H9 (cell line): Measurements from ENCODE around the gene LARP7. TPM values are rescaled to one million over a fixed set of nuclear protein-coding genes. Genes with fewer than 3 reads are reported as not detected.

Source experiments
- DNase-seq: peaks from one replicate; pipeline ENCODE4 v3.0.0-alpha.2; 2017
- H2AFZ ChIP-seq: one replicate; pipeline ENCODE4 v1.6.1; 2013; ENCODE audit warnings: mild to moderate bottlenecking, low read length, control low read depth, moderate library complexity
- H2AK5ac ChIP-seq: 2 replicates; pipeline ENCODE4 v1.6.1; 2013; ENCODE audit warnings: low read length, control low read depth, mixed read lengths; ENCODE audit not compliant: insufficient read length
- H2BK120ac ChIP-seq: one replicate; pipeline ENCODE4 v1.6.1; 2013; ENCODE audit warnings: low read depth, mild to moderate bottlenecking, low read length, control low read depth, inconsistent platforms; ENCODE audit not compliant: poor library complexity, severe bottlenecking
- H2BK12ac ChIP-seq: 2 replicates; pipeline ENCODE4 v1.6.1; 2013; ENCODE audit warnings: low read length, control low read depth, mixed read lengths, low read depth; ENCODE audit not compliant: insufficient read length
- H2BK15ac ChIP-seq: 2 replicates; pipeline ENCODE4 v1.6.1; 2013; ENCODE audit warnings: low read depth, low read length, control low read depth
- H2BK20ac ChIP-seq: one replicate; pipeline ENCODE4 v1.6.1; 2013; ENCODE audit warnings: low read depth, mild to moderate bottlenecking, low read length, control low read depth, inconsistent platforms; ENCODE audit not compliant: poor library complexity, severe bottlenecking
- H2BK5ac ChIP-seq: 2 replicates; pipeline ENCODE4 v1.6.1; 2013; ENCODE audit warnings: low read length, control low read depth, mixed read lengths; ENCODE audit not compliant: insufficient read length
- H3K14ac ChIP-seq: 2 replicates; pipeline ENCODE4 v1.6.1; 2013; ENCODE audit warnings: low read length, control low read depth; ENCODE audit not compliant: insufficient read depth
- H3K18ac ChIP-seq: 2 replicates; pipeline ENCODE4 v1.6.1; 2013; ENCODE audit warnings: low read depth, mild to moderate bottlenecking, mixed read lengths, low read length, control low read depth; ENCODE audit not compliant: insufficient read length
- H3K23ac ChIP-seq: 2 replicates; pipeline ENCODE4 v1.6.1; 2013; ENCODE audit warnings: low read length, control low read depth, mixed read lengths, low read depth; ENCODE audit not compliant: insufficient read length
- H3K23me2 ChIP-seq: 2 replicates; pipeline ENCODE4 v1.6.1; 2013; ENCODE audit warnings: low read depth, mild to moderate bottlenecking, mixed read lengths, low read length, control low read depth; ENCODE audit not compliant: insufficient read length, poor library complexity, severe bottlenecking
- H3K27ac ChIP-seq: 2 replicates; pipeline ENCODE4 v1.5.1; 2013; ENCODE audit warnings: low read length, control low read depth, mixed read lengths, low read depth; ENCODE audit not compliant: insufficient read length
- H3K27me3 ChIP-seq: 2 replicates; pipeline ENCODE4 v1.6.1; 2013; ENCODE audit warnings: low read length, control low read depth, inconsistent platforms; ENCODE audit not compliant: insufficient read depth
- H3K4ac ChIP-seq: 2 replicates; pipeline ENCODE4 v1.6.1; 2013; ENCODE audit warnings: low read depth, mild to moderate bottlenecking, control low read depth, inconsistent platforms, low read length, moderate library complexity
- H3K4me1 ChIP-seq: 2 replicates; pipeline ENCODE4 v1.6.1; 2013; ENCODE audit warnings: low read length, control low read depth, inconsistent platforms; ENCODE audit not compliant: insufficient read depth
- H3K4me2 ChIP-seq: 2 replicates; pipeline ENCODE4 v1.6.1; 2013; ENCODE audit warnings: low read length, control low read depth, mixed read lengths; ENCODE audit not compliant: insufficient read length, insufficient read depth
- H3K56ac ChIP-seq: 2 replicates; pipeline ENCODE4 v1.6.1; 2013; ENCODE audit warnings: low read depth, mild to moderate bottlenecking, mixed read lengths, low read length, control low read depth; ENCODE audit not compliant: insufficient read length
- H3K79me1 ChIP-seq: 2 replicates; pipeline ENCODE4 v1.6.1; 2013; ENCODE audit warnings: low read depth, mild to moderate bottlenecking, moderate library complexity, low read length, control low read depth, inconsistent platforms; ENCODE audit not compliant: insufficient read depth, poor library complexity, severe bottlenecking
- H3K79me2 ChIP-seq: 2 replicates; pipeline ENCODE4 v1.6.1; 2013; ENCODE audit warnings: low read length, control low read depth, inconsistent platforms; ENCODE audit not compliant: insufficient read depth
- H3K9ac ChIP-seq: 2 replicates; pipeline ENCODE4 v1.6.1; 2013; ENCODE audit warnings: low read length, control low read depth, mixed read lengths; ENCODE audit not compliant: insufficient read length; ENCODE audit errors: extremely low read depth
- H3K9me3 ChIP-seq: one replicate; pipeline ENCODE4 v1.6.1; 2013; ENCODE audit warnings: low read depth, low read length, inconsistent platforms; ENCODE audit not compliant: control insufficient read depth
- H3T11ph ChIP-seq: one replicate; pipeline ENCODE4 v1.6.1; 2013; ENCODE audit warnings: mild to moderate bottlenecking, low read length, control low read depth, inconsistent platforms
- H4K20me1 ChIP-seq: one replicate; pipeline ENCODE4 v1.6.1; 2013; ENCODE audit not compliant: control insufficient read depth, insufficient read length, insufficient read depth
- H4K5ac ChIP-seq: 2 replicates; pipeline ENCODE4 v1.6.1; 2013; ENCODE audit warnings: low read depth, mild to moderate bottlenecking, mixed read lengths, low read length, control low read depth; ENCODE audit not compliant: insufficient read length
- H4K8ac ChIP-seq: replicated peaks from 2 replicates; pipeline ENCODE4 v1.6.1; 2013; ENCODE audit warnings: low read length, control low read depth, mixed read lengths, low read depth; ENCODE audit not compliant: insufficient read length
- H4K91ac ChIP-seq: 2 replicates; pipeline ENCODE4 v1.6.1; 2013; ENCODE audit warnings: low read depth, mild to moderate bottlenecking, moderate library complexity, mixed read lengths, low read length, control low read depth; ENCODE audit not compliant: insufficient read length
- H3K27ac Mint-ChIP-seq, 3 experiments: 2 replicates in 2 of 3; 3 replicates in 1 of 3; pipeline ENCODE4 v1.8.0; 2020 to 2021; ENCODE audit warnings: mixed read lengths in 3 of 3, mild to moderate bottlenecking in 1 of 3, moderate library complexity in 1 of 3
- H3K27me3 Mint-ChIP-seq: 2 replicates; pipeline ENCODE4 v1.8.0; 2021; ENCODE audit warnings: low read depth, mild to moderate bottlenecking, moderate library complexity, mixed read lengths
- H3K36me3 Mint-ChIP-seq, 3 experiments: 2 replicates in 2 of 3; 3 replicates in 1 of 3; pipeline ENCODE4 v1.8.0; 2020 to 2021; ENCODE audit warnings: low read depth in 3 of 3, mixed read lengths in 3 of 3; ENCODE audit not compliant: insufficient read depth in 1 of 3
- H3K4me1 Mint-ChIP-seq, 2 experiments: 2 replicates each; pipeline ENCODE4 v1.8.0; 2020; ENCODE audit warnings: mixed read lengths in 2 of 2
- H3K4me3 Mint-ChIP-seq, 2 experiments: 2 replicates in 1 of 2; 3 replicates in 1 of 2; pipeline ENCODE4 v1.8.0; 2020 to 2021; ENCODE audit warnings: mild to moderate bottlenecking in 2 of 2, mixed read lengths in 2 of 2, moderate library complexity in 1 of 2
- H3K9me3 Mint-ChIP-seq, 2 experiments: 2 replicates in 1 of 2; 3 replicates in 1 of 2; pipeline ENCODE4 v1.8.0; 2020; ENCODE audit warnings: mild to moderate bottlenecking in 2 of 2, mixed read lengths in 2 of 2, moderate library complexity in 1 of 2
- WGBS: extraction: QIAGEN DNeasy Blood & Tissue Kit; methylation state at CpG from one replicate; pipeline ENCODE4 v1.1.7; 2013; ENCODE audit warnings: missing lambda C conversion rate, low lambda C conversion rate, mixed read lengths; ENCODE audit not compliant: insufficient read length; ENCODE audit errors: extremely low coverage; 5-methylcytosine and 5-hydroxymethylcytosine counted together
- total RNA-seq: library from RNA; stranded (reverse); gene quantifications from 2 replicates; pipeline ENCODE4 v1.2.1, GENCODE V29; 2021
- TF ChIP-seq, protein P1 (sequence below): fragments of 200-600 bp; sonication (generic); conservative IDR thresholded peaks from 3 replicates; pipeline ENCODE4 v1.8.0; 2021; ENCODE audit warnings: antibody characterized with exemption, mild to moderate bottlenecking

Gene LARP7
- total RNA-seq, 1 experiment from 2014 or later = 37.0 TPM

GRCh38 chr4:112704322-112704721 is 67.4 kb downstream of the LARP7 start:
- Mint-ChIP-seq H3K9me3 (peaks cover 0 to 2% of the 10 kb centered on the region in 2 experiments; a peak in 3 of 5 replicates), H3K27ac (peak overlapping the region; percentile 97 to 99 (median 99))
- H3K79me2 ChIP-seq = peaks cover 7% of the 10 kb centered on the region; the same call in 1 of the 2 replicates

More at GRCh38 chr4:112704322-112704721, 67.4 kb downstream of the LARP7 start:
- TF ChIP-seq, protein P1, sequence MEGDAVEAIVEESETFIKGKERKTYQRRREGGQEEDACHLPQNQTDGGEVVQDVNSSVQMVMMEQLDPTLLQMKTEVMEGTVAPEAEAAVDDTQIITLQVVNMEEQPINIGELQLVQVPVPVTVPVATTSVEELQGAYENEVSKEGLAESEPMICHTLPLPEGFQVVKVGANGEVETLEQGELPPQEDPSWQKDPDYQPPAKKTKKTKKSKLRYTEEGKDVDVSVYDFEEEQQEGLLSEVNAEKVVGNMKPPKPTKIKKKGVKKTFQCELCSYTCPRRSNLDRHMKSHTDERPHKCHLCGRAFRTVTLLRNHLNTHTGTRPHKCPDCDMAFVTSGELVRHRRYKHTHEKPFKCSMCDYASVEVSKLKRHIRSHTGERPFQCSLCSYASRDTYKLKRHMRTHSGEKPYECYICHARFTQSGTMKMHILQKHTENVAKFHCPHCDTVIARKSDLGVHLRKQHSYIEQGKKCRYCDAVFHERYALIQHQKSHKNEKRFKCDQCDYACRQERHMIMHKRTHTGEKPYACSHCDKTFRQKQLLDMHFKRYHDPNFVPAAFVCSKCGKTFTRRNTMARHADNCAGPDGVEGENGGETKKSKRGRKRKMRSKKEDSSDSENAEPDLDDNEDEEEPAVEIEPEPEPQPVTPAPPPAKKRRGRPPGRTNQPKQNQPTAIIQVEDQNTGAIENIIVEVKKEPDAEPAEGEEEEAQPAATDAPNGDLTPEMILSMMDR = no peak
- no peak overlapping the region for H2BK12ac ChIP-seq
- Mint-ChIP-seq H3K27me3 (no peaks in the 10 kb centered on the region), H3K4me3 (peak overlapping the region; percentile 93 to 97), H3K36me3 (peaks cover 5 to 25% (median 23%) of the 10 kb centered on the region in 3 experiments; a peak in 6 of 7 replicates), H3K4me1 (peaks cover 30 to 33% of the 10 kb centered on the region in 2 experiments)
- no peaks in the 10 kb centered on the region for H3K27me3 ChIP-seq
- peak overlapping the region; percentile 84 for H3K27ac ChIP-seq
- H3K4me1 ChIP-seq = no peaks in the 10 kb centered on the region
- H3K18ac ChIP-seq = no peak overlapping the region
- no peak overlapping the region for H2BK5ac ChIP-seq
- no peak overlapping the region for H3K4ac ChIP-seq
- no peak overlapping the region for H4K5ac ChIP-seq
- no peak for DNase-seq
- H3K4me2 ChIP-seq = peak overlapping the region; percentile 94
- H4K91ac ChIP-seq = no peak overlapping the region
- H3K79me1 ChIP-seq = no peaks in the 10 kb centered on the region
- no peak overlapping the region for H3K14ac ChIP-seq
- no peak overlapping the region for H2AFZ ChIP-seq
- no peak overlapping the region for H3T11ph ChIP-seq
- H4K8ac ChIP-seq = no peak overlapping the region
- H2BK120ac ChIP-seq = no peak overlapping the region
- no peak overlapping the region for H2BK20ac ChIP-seq
- no peak overlapping the region for H3K23ac ChIP-seq
- no peaks in the 10 kb centered on the region for H4K20me1 ChIP-seq
- no peaks in the 10 kb centered on the region for H3K9me3 ChIP-seq
- H3K9ac ChIP-seq = no peak overlapping the region
- no peak overlapping the region for H3K56ac ChIP-seq
- no peak overlapping the region for H2AK5ac ChIP-seq
- no peak overlapping the region for H2BK15ac ChIP-seq
- peaks cover 16% of the 10 kb centered on the region for H3K23me2 ChIP-seq
- WGBS = no CpG with 5 or more reads among the region's 7 CpGs
